Smooth muscle cell (in vitro differentiated cells): ENCODE data around the gene SPINT2. TPM values are rescaled to one million over a fixed set of nuclear protein-coding genes. Genes with fewer than 3 reads are reported as not detected.

ENCODE experiments used
- DNase-seq: peaks from one replicate; lab custom pipeline; 2025; ENCODE audit not compliant: unreplicated experiment; lab: John Stamatoyannopoulos, UW
- H2AFZ ChIP-seq: fragments of 200-600 bp; sonication (generic); 2 replicates; pipeline ENCODE4 v1.6.0; 2016; ENCODE audit warnings: antibody characterized with exemption, low read depth, mild to moderate bottlenecking
- H3F3A ChIP-seq: fragments of 200-600 bp; sonication (generic); 2 replicates; pipeline ENCODE4 v1.6.0; 2017; ENCODE audit warnings: antibody characterized with exemption, low read depth
- H3K27ac ChIP-seq: fragments of 200-600 bp; sonication (generic); 2 replicates; pipeline ENCODE4 v1.5.1; 2016; ENCODE audit warnings: low read depth, mild to moderate bottlenecking
- H3K27me3 ChIP-seq: fragments of 200-600 bp; sonication (generic); 2 replicates; pipeline ENCODE4 v1.6.1; 2016; ENCODE audit warnings: low read depth, mild to moderate bottlenecking
- H3K36me3 ChIP-seq: fragments of 200-600 bp; sonication (generic); 2 replicates; pipeline ENCODE4 v1.5.1; 2016; ENCODE audit warnings: low read depth
- H3K4me1 ChIP-seq: fragments of 200-600 bp; sonication (generic); 2 replicates; pipeline ENCODE4 v1.5.1; 2016; ENCODE audit warnings: low read depth
- H3K4me2 ChIP-seq: fragments of 200-600 bp; sonication (generic); 2 replicates; pipeline ENCODE4 v1.6.0; 2016; ENCODE audit warnings: mild to moderate bottlenecking
- H3K4me3 ChIP-seq: fragments of 200-600 bp; sonication (generic); 2 replicates; pipeline ENCODE4 v1.5.1; 2016; ENCODE audit warnings: mild to moderate bottlenecking
- H3K79me2 ChIP-seq: fragments of 200-600 bp; sonication (generic); 2 replicates; pipeline ENCODE4 v1.6.0; 2016; ENCODE audit warnings: low read depth, mild to moderate bottlenecking
- H3K9ac ChIP-seq: fragments of 200-600 bp; sonication (generic); 2 replicates; pipeline ENCODE4 v1.6.0; 2016; ENCODE audit warnings: low read depth
- H3K9me3 ChIP-seq: fragments of 200-600 bp; sonication (generic); replicated peaks from 2 replicates; pipeline ENCODE4 v1.5.1; 2016; ENCODE audit warnings: low read depth
- H4K20me1 ChIP-seq: fragments of 200-600 bp; sonication (generic); 2 replicates; pipeline ENCODE4 v1.6.0; 2016; ENCODE audit warnings: low read depth
- CTCF ChIP-seq: fragments of 200-600 bp; sonication (generic); IDR thresholded peaks from 2 replicates; pipeline ENCODE4 v1.5.1; 2017; ENCODE audit warnings: borderline replicate concordance, mild to moderate bottlenecking, antibody characterized with exemption; ENCODE audit not compliant: insufficient read depth, poor library complexity, severe bottlenecking
- WGBS: methylation state at CpG from one replicate; pipeline ENCODE4 v1.1.7; 2016; ENCODE audit warnings: low lambda C conversion rate; 5-methylcytosine and 5-hydroxymethylcytosine counted together
- polyA plus RNA-seq: library from polyadenylated mRNA; unstranded; fragments of >200 nt; fragmentation: Nextera tagmentation; extraction: Ambion mirVana; gene quantifications from 2 replicates; pipeline ENCODE4 v1.2.1, GENCODE V29; 2016
- total RNA-seq: library from RNA; depleted of rRNA; stranded (reverse); fragments of >200 nt; gene quantifications from 2 replicates; pipeline ENCODE4 v1.2.3, GENCODE V29; 2014

Gene SPINT2
- total and polyA plus RNA-seq, 2 experiments from 2014 or later, result 153 to 201 TPM

- Histone ChIP-seq H3K36me3 (no peaks in the 10 kb centered on the region), H3K27me3 (peaks cover 48% of the 10 kb centered on the region), H3K27ac (no peak overlapping the region), H3F3A (no peaks in the 10 kb centered on the region), H2AFZ (no peak overlapping the region), H3K9me3 (no peaks in the 10 kb centered on the region), H3K4me1 (peaks cover 6% of the 10 kb centered on the region), H3K9ac (no peak overlapping the region), H3K4me3 (no peak overlapping the region), H3K79me2 (no peaks in the 10 kb centered on the region), H3K4me2 (no peak overlapping the region), H4K20me1 (no peaks in the 10 kb centered on the region)
- TF ChIP-seq CTCF, result no peak
- WGBS, result 87% methylated on average over 7 of the region's 7 CpGs
- DNase-seq, result no peak
These were observed 32.5 kb upstream of the SPINT2 start for GRCh38 chr19:38231918-38232317.

DNA sequence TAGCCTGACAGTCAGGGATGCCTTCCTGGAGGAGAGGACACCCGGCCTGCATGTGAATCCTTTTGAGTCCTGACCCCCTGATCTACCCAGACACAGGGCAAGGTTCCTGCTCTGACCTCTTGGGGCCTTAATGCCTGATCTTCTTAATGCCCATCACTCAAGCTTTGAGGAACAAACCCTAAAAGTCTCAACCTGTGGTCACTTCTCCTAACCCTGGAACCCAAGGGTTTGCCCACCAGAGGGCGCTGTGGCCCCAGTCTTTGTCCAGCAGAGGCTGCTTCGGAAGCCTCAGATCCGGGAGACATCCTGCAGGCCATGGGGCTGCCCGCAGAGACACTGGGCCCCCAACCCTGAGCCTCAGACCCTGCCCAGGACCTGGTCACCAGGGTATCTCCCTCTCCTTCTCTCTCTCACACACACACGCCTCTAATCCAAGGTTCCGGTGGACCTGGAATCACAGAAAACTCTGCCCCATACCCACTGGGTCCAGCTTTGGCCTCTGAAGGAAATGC lies 30.6 kb upstream of the SPINT2 start:
- no peak overlapping the region for H3K4me3 ChIP-seq
- H3K27me3 ChIP-seq, result peaks cover 30% of the 10 kb centered on the region
- no peak overlapping the region for H2AFZ ChIP-seq
- peaks cover 1% of the 10 kb centered on the region for H3K4me1 ChIP-seq
- no peaks in the 10 kb centered on the region for H4K20me1 ChIP-seq
- WGBS, result 23% methylated on average over 7 of the region's 7 CpGs
- H3K27ac ChIP-seq, result no peak overlapping the region
- no peak overlapping the region for H3K9ac ChIP-seq
- H3K36me3 ChIP-seq, result no peaks in the 10 kb centered on the region
- TF ChIP-seq CTCF, result peak; percentile 86
- DNase-seq, result peak; percentile 34
- no peak overlapping the region for H3K4me2 ChIP-seq
- no peaks in the 10 kb centered on the region for H3F3A ChIP-seq
- H3K9me3 ChIP-seq, result no peaks in the 10 kb centered on the region
- H3K79me2 ChIP-seq, result no peaks in the 10 kb centered on the region

- no peaks in the 10 kb centered on the region for H4K20me1 ChIP-seq
- H3K27ac ChIP-seq, result no peak overlapping the region
- H3K9me3 ChIP-seq, result no peaks in the 10 kb centered on the region
- DNase-seq, result no peak
- no peaks in the 10 kb centered on the region for H3K36me3 ChIP-seq
- H3K4me1 ChIP-seq, result no peaks in the 10 kb centered on the region
- no peaks in the 10 kb centered on the region for H3F3A ChIP-seq
- 90% methylated on average over 4 of the region's 4 CpGs for WGBS
- H3K4me2 ChIP-seq, result no peak overlapping the region
- peaks cover 25% of the 10 kb centered on the region for H3K27me3 ChIP-seq
- H3K9ac ChIP-seq, result no peak overlapping the region
- no peak overlapping the region for H3K4me3 ChIP-seq
- TF ChIP-seq CTCF, result no peak
- H2AFZ ChIP-seq, result no peak overlapping the region
- no peaks in the 10 kb centered on the region for H3K79me2 ChIP-seq
These were observed 29.8 kb upstream of the SPINT2 start for GRCh38 chr19:38234615-38235014.

DNA sequence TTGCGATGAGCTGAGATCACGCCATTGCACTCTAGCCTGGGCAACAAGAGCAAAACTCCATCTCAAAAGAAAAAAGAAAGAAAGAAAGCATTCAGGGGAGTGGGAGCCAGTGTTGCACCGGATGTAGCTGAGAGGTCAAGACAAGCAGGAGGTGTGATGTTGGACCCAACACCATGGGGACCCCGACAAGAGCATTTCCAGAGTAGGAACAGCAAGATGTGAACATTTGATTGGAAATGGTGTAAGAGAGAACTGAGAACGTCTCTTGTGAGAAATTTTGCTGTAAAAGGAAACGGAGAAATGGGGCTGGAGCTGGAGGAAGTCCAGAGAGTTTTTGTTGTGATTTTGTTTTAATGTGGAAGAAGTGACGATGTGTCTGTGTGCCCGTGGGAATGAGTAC lies 24.6 kb upstream of the SPINT2 start:
- DNase-seq, result no peak
- H3K9me3 ChIP-seq, result no peaks in the 10 kb centered on the region
- H2AFZ ChIP-seq, result no peak overlapping the region
- no peak for TF ChIP-seq CTCF
- no peaks in the 10 kb centered on the region for H4K20me1 ChIP-seq
- WGBS, result 90% methylated on average over 8 of the region's 8 CpGs
- no peaks in the 10 kb centered on the region for H3F3A ChIP-seq
- no peaks in the 10 kb centered on the region for H3K27me3 ChIP-seq
- no peaks in the 10 kb centered on the region for H3K4me1 ChIP-seq
- H3K79me2 ChIP-seq, result no peaks in the 10 kb centered on the region
- H3K9ac ChIP-seq, result no peak overlapping the region
- H3K36me3 ChIP-seq, result no peaks in the 10 kb centered on the region
- no peak overlapping the region for H3K27ac ChIP-seq
- no peak overlapping the region for H3K4me3 ChIP-seq
- H3K4me2 ChIP-seq, result no peak overlapping the region
